ENCODE data around the gene KCNH2. TPM values are rescaled to one million over a fixed set of nuclear protein-coding genes. Genes with fewer than 3 reads are reported as not detected.

KCNH2 gene
- total and polyA plus RNA-seq, 10 of the 15 experiments (the other 5 are each of a cell fraction or from before 2014, with no cell fraction given): 0.04 to 0.24 (median 0.17) TPM; not detected in 6

DNA sequence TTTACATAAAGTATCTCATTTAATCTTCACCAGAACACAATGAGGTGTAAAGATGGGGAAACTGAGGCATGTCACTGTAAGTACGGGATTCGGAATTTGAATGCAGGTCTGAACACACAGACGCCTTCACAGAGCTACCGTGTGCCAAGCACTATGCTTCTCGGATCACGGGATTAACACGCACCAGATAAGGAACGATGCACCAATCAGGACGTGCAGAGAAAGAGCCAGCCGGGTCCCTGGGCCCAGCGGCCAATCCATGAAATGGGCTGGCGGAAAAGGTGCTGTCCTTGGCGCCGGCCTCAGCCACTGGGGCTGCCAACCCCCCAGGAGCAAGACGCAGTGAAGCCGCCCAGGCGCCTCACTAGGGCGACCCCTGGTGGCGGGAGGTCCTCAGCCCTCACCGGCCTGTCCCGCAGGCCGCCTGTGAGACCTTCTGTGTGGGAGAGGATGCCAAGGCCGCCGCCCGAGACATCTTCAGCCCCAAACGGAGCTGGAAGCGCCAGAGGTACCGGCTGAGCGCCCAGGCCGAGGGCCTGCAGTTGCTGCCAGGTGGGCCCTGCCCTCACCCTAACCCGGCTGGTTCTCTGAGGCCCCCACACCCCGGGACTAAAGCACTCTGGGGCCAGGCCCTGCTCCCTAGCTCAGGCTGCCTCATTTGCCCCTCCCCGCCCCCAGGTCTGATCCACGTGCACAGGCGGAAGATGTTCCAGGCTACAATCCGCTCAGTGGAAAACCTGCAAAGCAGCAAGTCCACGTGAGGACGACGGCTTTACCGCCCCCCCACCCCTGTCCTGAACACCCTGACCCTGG lies 30.6 kb upstream of the KCNH2 start (continued):
- TF ChIP-seq PRDM15 (CRISPR knock-in tag; IDR thresholded peaks at IDR 0.05): no peak
- TF ChIP-seq, protein P1, sequence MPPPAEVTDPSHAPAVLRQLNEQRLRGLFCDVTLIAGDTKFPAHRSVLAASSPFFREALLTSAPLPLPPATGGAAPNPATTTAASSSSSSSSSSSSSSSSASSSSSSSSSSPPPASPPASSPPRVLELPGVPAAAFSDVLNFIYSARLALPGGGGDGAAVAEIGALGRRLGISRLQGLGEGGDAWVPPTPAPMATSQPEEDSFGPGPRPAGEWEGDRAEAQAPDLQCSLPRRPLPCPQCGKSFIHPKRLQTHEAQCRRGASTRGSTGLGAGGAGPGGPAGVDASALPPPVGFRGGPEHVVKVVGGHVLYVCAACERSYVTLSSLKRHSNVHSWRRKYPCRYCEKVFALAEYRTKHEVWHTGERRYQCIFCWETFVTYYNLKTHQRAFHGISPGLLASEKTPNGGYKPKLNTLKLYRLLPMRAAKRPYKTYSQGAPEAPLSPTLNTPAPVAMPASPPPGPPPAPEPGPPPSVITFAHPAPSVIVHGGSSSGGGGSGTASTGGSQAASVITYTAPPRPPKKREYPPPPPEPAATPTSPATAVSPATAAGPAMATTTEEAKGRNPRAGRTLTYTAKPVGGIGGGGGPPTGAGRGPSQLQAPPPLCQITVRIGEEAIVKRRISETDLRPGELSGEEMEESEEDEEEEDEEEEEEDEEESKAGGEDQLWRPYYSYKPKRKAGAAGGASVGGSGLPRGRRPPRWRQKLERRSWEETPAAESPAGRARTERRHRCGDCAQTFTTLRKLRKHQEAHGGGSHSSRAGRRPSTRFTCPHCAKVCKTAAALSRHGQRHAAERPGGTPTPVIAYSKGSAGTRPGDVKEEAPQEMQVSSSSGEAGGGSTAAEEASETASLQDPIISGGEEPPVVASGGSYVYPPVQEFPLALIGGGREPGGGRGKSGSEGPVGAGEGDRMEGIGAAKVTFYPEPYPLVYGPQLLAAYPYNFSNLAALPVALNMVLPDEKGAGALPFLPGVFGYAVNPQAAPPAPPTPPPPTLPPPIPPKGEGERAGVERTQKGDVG (CRISPR knock-in tag; IDR thresholded peaks at IDR 0.05): no peak
- TF ChIP-seq ZNF274 (IDR thresholded peaks at IDR 0.05; ENCODE audit: insufficient read depth, insufficient read length): no peak
- TF ChIP-seq GATAD2B (conservative IDR thresholded peaks at IDR 0.05; ENCODE audit: low read depth): peak; percentile 39; the same call in 1 of the 2 replicates
- no peak for TF ChIP-seq CHD4 (IDR thresholded peaks at IDR 0.05)
- TF ChIP-seq RAD21 (IDR thresholded peaks at IDR 0.05; ENCODE audit: insufficient read depth, low read depth, low read length): peak; percentile 24; the same call in 1 of the 2 replicates
- no peak for TF ChIP-seq TBL1XR1 (IDR thresholded peaks at IDR 0.05; ENCODE audit: low read depth, low read length)
- no peak for TF ChIP-seq NR2C2 (IDR thresholded peaks at IDR 0.05; ENCODE audit: borderline replicate concordance, control insufficient read depth, insufficient read length, low read depth)
- TF ChIP-seq NR2F1 (conservative IDR thresholded peaks at IDR 0.05): peak; percentile 26; the same call in 1 of the 2 replicates
- no peak for TF ChIP-seq KAT2A (conservative IDR thresholded peaks at IDR 0.05; ENCODE audit: control insufficient read depth, low read depth, low read length)
- no peak for TF ChIP-seq SMAD5 (IDR thresholded peaks at IDR 0.05; ENCODE audit: low read depth)
- no peak for TF ChIP-seq TARDBP (IDR thresholded peaks at IDR 0.05; ENCODE audit: borderline replicate concordance)
- no peak for TF ChIP-seq CEBPB (IDR thresholded peaks at IDR 0.05; ENCODE audit: borderline replicate concordance in 1 of 2, low read depth in 2 of 2, low read length in 2 of 2)
- no peak for TF ChIP-seq FOXM1 (IDR thresholded peaks at IDR 0.05; ENCODE audit: low read depth, low read length)
- no peak for TF ChIP-seq ZBTB33 (IDR thresholded peaks at IDR 0.05)
- TF ChIP-seq, protein P2, sequence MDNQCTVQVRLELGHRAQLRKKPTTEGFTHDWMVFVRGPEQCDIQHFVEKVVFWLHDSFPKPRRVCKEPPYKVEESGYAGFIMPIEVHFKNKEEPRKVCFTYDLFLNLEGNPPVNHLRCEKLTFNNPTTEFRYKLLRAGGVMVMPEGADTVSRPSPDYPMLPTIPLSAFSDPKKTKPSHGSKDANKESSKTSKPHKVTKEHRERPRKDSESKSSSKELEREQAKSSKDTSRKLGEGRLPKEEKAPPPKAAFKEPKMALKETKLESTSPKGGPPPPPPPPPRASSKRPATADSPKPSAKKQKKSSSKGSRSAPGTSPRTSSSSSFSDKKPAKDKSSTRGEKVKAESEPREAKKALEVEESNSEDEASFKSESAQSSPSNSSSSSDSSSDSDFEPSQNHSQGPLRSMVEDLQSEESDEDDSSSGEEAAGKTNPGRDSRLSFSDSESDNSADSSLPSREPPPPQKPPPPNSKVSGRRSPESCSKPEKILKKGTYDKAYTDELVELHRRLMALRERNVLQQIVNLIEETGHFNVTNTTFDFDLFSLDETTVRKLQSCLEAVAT (IDR thresholded peaks at IDR 0.05): peak; percentile 74; the same call in 1 of the 2 replicates
- no peak for TF ChIP-seq TCF3 (IDR thresholded peaks at IDR 0.05; ENCODE audit: borderline replicate concordance, insufficient read depth, low read depth, low read length)
